A549 treated with dexamethasone at 1 μM for 4 hours (cell line): ENCODE results near the gene SEC31B. TPM values are rescaled to one million over a fixed set of nuclear protein-coding genes. Genes with fewer than 3 reads are reported as not detected.

Experiments used
- total RNA-seq: library from RNA; stranded (reverse); fragments of 200-300 nt; extraction: Qiagen RNA extraction; gene quantifications from 5 replicates; pipeline ENCODE4 v1.2.3, GENCODE V29; 2022

SEC31B gene
- total RNA-seq = 0.79 to 2.1 TPM (median 1.7 TPM) in 5 replicates

GRCh38 chr10:100519311-100520051, at the start of gene SEC31B:
Gene SEC31B (minus strand): TSS chr10:100519861. CDS start chr10:100516952, 2,909 bp downstream.

GRCh38 chr10:100535715-100536353, 16.2 kb upstream of the SEC31B start, which contains the start of gene HIF1AN:
Gene HIF1AN (plus strand): TSS chr10:100535943. CDS start chr10:100535959, 16 bp downstream.

GRCh38 chr10:100529475-100530298, 10.0 kb upstream of the SEC31B start, which contains the start of gene NDUFB8:
Gene NDUFB8 (minus strand): TSS chr10:100529871. CDS start chr10:100529851, 20 bp downstream.

GRCh38 chr10:100462709-100463108, 57.0 kb downstream of the SEC31B start, which contains the start of gene WNT8B:
Gene WNT8B (plus strand): TSS chr10:100463009. CDS start chr10:100463169, 160 bp downstream.

Other genes with a start within 250 kb of the SEC31B start
- gene BLOC1S2, start 233.2 kb downstream of the SEC31B start, total RNA-seq = 89.2 to 110 TPM (median 93.5 TPM) in 5 replicates
- 0.11 to 0.38 TPM (median 0.19 TPM) in 5 replicates for gene PKD2L1, start 189.6 kb downstream of the SEC31B start, total RNA-seq
- 148 to 219 TPM (median 171 TPM) in 5 replicates for gene SCD, start 172.6 kb downstream of the SEC31B start, total RNA-seq
- 0.05 TPM in 1 of 5 replicates, not detected in the others for gene WNT8B, start 56.9 kb downstream of the SEC31B start, total RNA-seq
- gene NDUFB8, start 10.0 kb upstream of the SEC31B start, total RNA-seq = 279 to 297 TPM (median 292 TPM) in 5 replicates
- 9.8 to 26.0 TPM (median 21.0 TPM) in 5 replicates for gene HIF1AN, start 16.1 kb upstream of the SEC31B start, total RNA-seq
- 0.15 to 0.30 TPM (median 0.19 TPM) in 5 replicates for gene PAX2, start 225.7 kb upstream of the SEC31B start, total RNA-seq